ENCODE measurements around the gene TRPV2. TPM values are rescaled to one million over a fixed set of nuclear protein-coding genes. Genes with fewer than 3 reads are reported as not detected.

TRPV2 gene
- total RNA-seq, 4 donors from 2014 or later = 2.9 to 4.4 (median 3.4) TPM

- Histone ChIP-seq H3K9me3 (no peaks in the 10 kb centered on the region), H3K27me3 (no peaks in the 10 kb centered on the region), H3K4me1 (no peaks in the 10 kb centered on the region), H3K36me3 (no peaks in the 10 kb centered on the region), H3K27ac (no peak overlapping the region), H3K4me3 (no peak overlapping the region)
- TF ChIP-seq, protein P1, sequence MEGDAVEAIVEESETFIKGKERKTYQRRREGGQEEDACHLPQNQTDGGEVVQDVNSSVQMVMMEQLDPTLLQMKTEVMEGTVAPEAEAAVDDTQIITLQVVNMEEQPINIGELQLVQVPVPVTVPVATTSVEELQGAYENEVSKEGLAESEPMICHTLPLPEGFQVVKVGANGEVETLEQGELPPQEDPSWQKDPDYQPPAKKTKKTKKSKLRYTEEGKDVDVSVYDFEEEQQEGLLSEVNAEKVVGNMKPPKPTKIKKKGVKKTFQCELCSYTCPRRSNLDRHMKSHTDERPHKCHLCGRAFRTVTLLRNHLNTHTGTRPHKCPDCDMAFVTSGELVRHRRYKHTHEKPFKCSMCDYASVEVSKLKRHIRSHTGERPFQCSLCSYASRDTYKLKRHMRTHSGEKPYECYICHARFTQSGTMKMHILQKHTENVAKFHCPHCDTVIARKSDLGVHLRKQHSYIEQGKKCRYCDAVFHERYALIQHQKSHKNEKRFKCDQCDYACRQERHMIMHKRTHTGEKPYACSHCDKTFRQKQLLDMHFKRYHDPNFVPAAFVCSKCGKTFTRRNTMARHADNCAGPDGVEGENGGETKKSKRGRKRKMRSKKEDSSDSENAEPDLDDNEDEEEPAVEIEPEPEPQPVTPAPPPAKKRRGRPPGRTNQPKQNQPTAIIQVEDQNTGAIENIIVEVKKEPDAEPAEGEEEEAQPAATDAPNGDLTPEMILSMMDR (IDR thresholded peaks at IDR 0.05 in 4 of 5, conservative IDR thresholded peaks at IDR 0.05 in 1 of 5) = no peak
- ATAC-seq (no peak), DNase-seq (no peak)
- intact Hi-C loops (cut with DNase I; ENCODE audit: low total_unique reads) = loop anchor here (1.0 kb wide), 1 partner anchor 68 kb away; no protein-coding TSS in a partner anchor
- in situ Hi-C loops (cut with MboI; ENCODE audit: low sequenced_read_pairs in 4 of 4) = loop anchor here (5.0 to 10.0 kb wide), 3 partner anchors 61 to 69 kb away; no protein-coding TSS in a partner anchor
These were observed 38.1 kb downstream of the TRPV2 start for GRCh38 chr17:16453493-16453851.

DNA sequence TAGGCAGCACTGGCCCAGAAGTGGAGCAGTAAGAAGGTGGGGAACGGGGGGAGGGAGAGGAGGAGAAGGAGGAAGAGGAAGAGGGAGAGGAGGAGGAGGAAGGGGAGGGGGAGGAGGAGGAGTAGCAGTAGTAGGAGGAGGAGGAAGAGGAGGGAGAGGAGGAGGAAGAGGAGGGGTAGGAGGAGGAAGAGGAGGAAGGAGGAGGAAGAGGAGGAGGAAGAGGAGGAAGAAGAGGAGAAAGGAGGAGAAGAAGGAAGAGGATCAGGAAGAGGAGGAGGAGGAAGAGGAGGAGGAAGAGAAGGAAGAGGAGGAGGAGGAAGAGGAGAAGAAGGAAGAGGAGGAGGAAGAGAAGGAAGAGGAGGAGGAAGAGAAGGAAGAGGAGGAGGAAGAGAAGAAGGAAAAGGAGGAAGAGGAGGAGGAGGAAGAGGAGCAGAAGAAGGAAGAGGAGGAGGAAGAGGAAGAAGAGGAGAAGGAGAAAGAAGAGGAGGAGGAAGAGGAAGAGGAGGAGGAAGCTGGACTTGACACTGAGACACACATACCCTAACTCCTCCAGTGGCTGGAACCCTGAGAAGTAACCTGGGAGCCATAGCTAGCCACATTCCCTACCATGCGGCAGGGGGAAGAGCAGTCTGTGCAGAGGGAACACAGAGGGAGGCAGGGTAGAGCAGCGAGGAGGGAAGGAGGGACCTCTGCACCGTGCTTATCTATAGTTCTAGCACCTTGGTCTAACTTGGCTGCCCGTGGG lies 40.8 kb downstream of the TRPV2 start:
- Histone ChIP-seq H3K27me3 (no peaks in the 10 kb centered on the region), H3K4me1 (no peaks in the 10 kb centered on the region), H3K27ac (no peak overlapping the region), H3K4me3 (no peak overlapping the region), H3K9me3 (no peaks in the 10 kb centered on the region), H3K36me3 (no peaks in the 10 kb centered on the region)
- intact Hi-C loops (cut with DNase I; ENCODE audit: low total_unique reads) = no loop called here
- ATAC-seq (no peak), DNase-seq (no peak)
- TF ChIP-seq, protein P1 (IDR thresholded peaks at IDR 0.05 in 4 of 5, conservative IDR thresholded peaks at IDR 0.05 in 1 of 5) = no peak
- in situ Hi-C loops (cut with MboI; ENCODE audit: low sequenced_read_pairs in 4 of 4) = loop anchor here in 1 of 4 donors (10.0 kb wide), 1 partner anchor 59 kb away; no protein-coding TSS in a partner anchor

- Histone ChIP-seq H3K27me3 (no peaks in the 10 kb centered on the region), H3K9me3 (no peaks in the 10 kb centered on the region), H3K4me3 (no peak overlapping the region), H3K27ac (no peak overlapping the region), H3K4me1 (no peaks in the 10 kb centered on the region), H3K36me3 (no peaks in the 10 kb centered on the region)
- no peak for ATAC-seq
- no peak for DNase-seq
- no peak for TF ChIP-seq POLR2A (IDR thresholded peaks at IDR 0.05)
- TF ChIP-seq, protein P1 (IDR thresholded peaks at IDR 0.05 in 4 of 5, conservative IDR thresholded peaks at IDR 0.05 in 1 of 5) = no peak
- intact Hi-C loops (cut with DNase I; ENCODE audit: low total_unique reads) (no loop called here), in situ Hi-C loops (cut with MboI; ENCODE audit: low sequenced_read_pairs in 4 of 4) (loop anchor here in 1 of 4 donors (10.0 kb wide), 1 partner anchor 58 kb away; no protein-coding TSS in a partner anchor)
These were observed 41.5 kb downstream of the TRPV2 start for GRCh38 chr17:16456742-16457316.

GRCh38 chr17:16459271-16459670 lies 43.9 kb downstream of the TRPV2 start:
- DNase-seq = no peak
- intact Hi-C loops (cut with DNase I; ENCODE audit: low total_unique reads) = no loop called here
- Histone ChIP-seq H3K4me1 (no peaks in the 10 kb centered on the region), H3K27me3 (no peaks in the 10 kb centered on the region), H3K4me3 (no peak overlapping the region), H3K36me3 (no peaks in the 10 kb centered on the region), H3K27ac (no peak overlapping the region), H3K9me3 (no peaks in the 10 kb centered on the region)
- no peak for ATAC-seq
- in situ Hi-C loops (cut with MboI; ENCODE audit: low sequenced_read_pairs in 4 of 4) = loop anchor here in 1 of 4 donors (10.0 kb wide), 1 partner anchor 56 kb away; no protein-coding TSS in a partner anchor
- TF ChIP-seq, protein P1 (IDR thresholded peaks at IDR 0.05 in 4 of 5, conservative IDR thresholded peaks at IDR 0.05 in 1 of 5) = no peak
- no peak for TF ChIP-seq POLR2A (IDR thresholded peaks at IDR 0.05)
